BLaER1 (cell line): ENCODE data around the gene CTRL.

Source experiments
- H3K27ac ChIP-seq: shearing (Covaris generic); formaldehyde crosslinking; 2 replicates; pipeline ENCODE4 v1.8.1; 2022
- H3K27me3 ChIP-seq: shearing (Covaris generic); formaldehyde crosslinking; 2 replicates; pipeline ENCODE4 v1.8.1; 2022
- H3K36me3 ChIP-seq: shearing (Covaris generic); formaldehyde crosslinking; 2 replicates; pipeline ENCODE4 v1.8.1; 2022
- H3K4me1 ChIP-seq: shearing (Covaris generic); formaldehyde crosslinking; 2 replicates; pipeline ENCODE4 v1.8.1; 2022
- H3K4me2 ChIP-seq: shearing (Covaris generic); formaldehyde crosslinking; 2 replicates; pipeline ENCODE4 v1.8.1; 2022
- H3K4me3 ChIP-seq: shearing (Covaris generic); formaldehyde crosslinking; 2 replicates; pipeline ENCODE4 v1.8.1; 2022
- H3K9ac ChIP-seq: shearing (Covaris generic); formaldehyde crosslinking; 2 replicates; pipeline ENCODE4 v1.8.1; 2022
- H3K9me3 ChIP-seq: shearing (Covaris generic); formaldehyde crosslinking; 2 replicates; pipeline ENCODE4 v1.8.1; 2022
- H4K20me1 ChIP-seq: shearing (Covaris generic); formaldehyde crosslinking; 2 replicates; pipeline ENCODE4 v1.8.1; 2022
- Cebpa-rat ChIP-seq: shearing (Covaris generic); IDR thresholded peaks from 2 replicates; pipeline ENCODE4 v1.8.1; 2022

CTRL gene

GRCh38 chr16:67963662-67964321 lies 32.1 kb upstream of the CTRL start:
- H3K4me1 ChIP-seq, result peaks cover 51% of the 10 kb centered on the region
- H4K20me1 ChIP-seq, result peaks cover 36% of the 10 kb centered on the region; the same call in 1 of the 2 replicates
- H3K4me2 ChIP-seq, result no peak overlapping the region
- no peak overlapping the region for H3K9ac ChIP-seq
- no peaks in the 10 kb centered on the region for H3K9me3 ChIP-seq
- no peaks in the 10 kb centered on the region for H3K27me3 ChIP-seq
- peaks cover 52% of the 10 kb centered on the region for H3K36me3 ChIP-seq
- no peak overlapping the region for H3K27ac ChIP-seq
- no peak for TF ChIP-seq Cebpa-rat
- H3K4me3 ChIP-seq, result no peak overlapping the region

DNA sequence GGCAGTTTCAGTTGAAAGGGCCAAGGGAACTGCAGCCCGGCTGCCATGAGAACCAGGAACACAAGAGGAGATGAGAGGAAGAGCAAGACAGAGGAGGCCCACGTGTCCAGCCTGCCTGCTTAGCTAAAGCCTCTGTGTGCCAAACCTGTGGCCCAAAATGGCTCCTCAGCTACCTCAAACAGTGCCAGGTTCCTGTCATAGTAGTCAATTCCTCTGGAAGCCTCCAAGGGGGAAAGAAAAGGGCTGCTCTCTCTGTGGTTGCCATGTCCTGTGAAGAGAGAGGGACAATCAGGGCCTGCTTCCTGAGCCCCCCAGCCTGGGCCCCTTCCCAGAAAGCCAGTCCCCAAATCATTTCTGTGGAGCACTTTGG lies 31.6 kb upstream of the CTRL start:
- Histone ChIP-seq H3K4me1 (peaks cover 49% of the 10 kb centered on the region), H3K4me3 (no peak overlapping the region), H3K27ac (no peak overlapping the region), H3K36me3 (peaks cover 57% of the 10 kb centered on the region), H3K9me3 (no peaks in the 10 kb centered on the region), H3K27me3 (no peaks in the 10 kb centered on the region), H3K9ac (no peak overlapping the region), H3K4me2 (no peak overlapping the region), H4K20me1 (peaks cover 36% of the 10 kb centered on the region; the same call in 1 of the 2 replicates)
- no peak for TF ChIP-seq Cebpa-rat

DNA sequence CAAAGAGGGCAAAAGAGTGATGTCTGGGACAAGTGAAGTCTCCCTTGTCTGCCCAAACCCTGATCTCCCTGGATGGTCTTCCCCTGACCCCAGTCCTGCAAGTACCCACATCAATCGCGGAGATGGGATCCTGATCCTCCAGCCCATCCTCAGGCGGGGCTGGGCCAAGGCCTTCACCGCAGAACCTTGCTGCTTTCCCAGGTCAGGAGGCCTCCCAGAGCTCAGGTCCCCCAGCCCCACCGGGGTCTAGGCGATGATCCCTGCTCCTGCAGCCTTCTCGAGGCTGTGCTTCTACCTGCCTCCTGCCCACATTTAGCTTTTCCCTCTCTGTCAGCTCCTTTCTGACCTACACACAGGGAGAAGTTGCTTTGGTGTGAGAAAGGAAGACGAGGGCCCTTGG lies 30.5 kb upstream of the CTRL start:
- no peak for TF ChIP-seq Cebpa-rat
- peaks cover 64% of the 10 kb centered on the region for H3K36me3 ChIP-seq
- no peak overlapping the region for H3K4me3 ChIP-seq
- H4K20me1 ChIP-seq, result peaks cover 30% of the 10 kb centered on the region; the same call in 1 of the 2 replicates
- no peak overlapping the region for H3K27ac ChIP-seq
- no peak overlapping the region for H3K4me2 ChIP-seq
- no peaks in the 10 kb centered on the region for H3K9me3 ChIP-seq
- no peaks in the 10 kb centered on the region for H3K27me3 ChIP-seq
- H3K9ac ChIP-seq, result no peak overlapping the region
- peaks cover 41% of the 10 kb centered on the region for H3K4me1 ChIP-seq

DNA sequence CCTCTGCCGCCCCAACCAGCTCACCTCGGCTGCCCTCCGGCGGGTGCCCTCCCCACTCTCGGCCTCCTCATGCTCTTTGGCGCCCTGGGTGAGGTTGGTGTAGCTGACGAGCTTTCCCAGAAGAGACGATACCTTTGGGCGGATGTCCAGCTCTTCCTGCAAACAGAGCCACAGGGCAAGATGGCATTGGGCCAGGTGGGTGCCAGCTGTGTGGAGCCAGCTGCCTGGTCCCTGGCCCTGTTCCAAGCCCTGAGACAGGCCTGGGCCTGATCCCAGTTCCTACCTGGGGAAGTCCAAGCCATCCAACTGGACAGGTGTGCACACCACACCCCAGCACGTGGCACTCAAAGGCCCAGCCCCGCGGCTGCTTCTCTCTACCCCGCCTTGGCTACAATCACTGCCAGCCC lies 29.9 kb upstream of the CTRL start:
- H3K9ac ChIP-seq, result no peak overlapping the region
- no peak overlapping the region for H3K27ac ChIP-seq
- no peak overlapping the region for H3K4me3 ChIP-seq
- no peak overlapping the region for H3K4me2 ChIP-seq
- H3K27me3 ChIP-seq, result no peaks in the 10 kb centered on the region
- peaks cover 35% of the 10 kb centered on the region for H3K4me1 ChIP-seq
- H3K36me3 ChIP-seq, result peaks cover 64% of the 10 kb centered on the region
- H3K9me3 ChIP-seq, result no peaks in the 10 kb centered on the region
- TF ChIP-seq Cebpa-rat, result no peak
- peaks cover 24% of the 10 kb centered on the region; the same call in 1 of the 2 replicates for H4K20me1 ChIP-seq

DNA sequence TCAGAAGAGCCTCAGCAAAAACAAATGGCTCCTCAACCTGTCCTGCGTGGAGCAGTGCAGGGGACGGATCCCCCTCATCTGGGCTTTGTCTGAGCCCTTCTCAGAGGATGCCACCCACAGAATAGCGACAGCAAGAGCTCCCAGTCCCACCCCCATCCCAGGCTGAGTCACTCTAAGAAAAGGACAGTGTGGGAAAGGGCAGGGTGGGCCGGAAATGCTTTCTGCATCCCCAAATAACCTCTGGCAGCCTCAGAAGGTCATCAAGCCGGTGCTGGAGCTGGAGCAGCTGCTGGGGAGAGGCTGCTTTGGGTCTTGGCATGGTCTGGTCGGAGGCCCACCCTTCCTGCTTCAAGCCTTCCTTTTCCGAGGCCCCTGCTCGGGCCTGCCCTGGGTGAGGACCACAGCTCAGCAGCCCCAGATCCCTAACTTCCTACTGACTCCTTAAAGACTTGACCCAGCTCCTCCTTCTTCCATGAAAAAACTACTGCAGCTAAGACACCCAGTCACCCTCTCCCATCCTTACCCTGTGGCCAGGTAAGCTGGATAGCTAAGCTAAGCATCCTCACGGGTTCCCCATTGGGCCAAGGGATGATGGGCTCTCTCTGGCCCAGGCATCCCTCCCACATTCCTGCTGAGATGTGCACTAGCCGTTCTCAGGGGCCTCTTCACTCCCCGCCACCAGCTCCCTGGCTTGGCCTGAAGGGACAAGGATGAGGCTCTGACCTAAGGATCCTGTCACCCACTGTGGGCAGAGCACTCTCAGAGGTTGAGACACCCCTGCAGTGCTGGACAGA lies 28.1 kb upstream of the CTRL start:
- Histone ChIP-seq H3K27ac (no peak overlapping the region), H4K20me1 (peaks cover 6% of the 10 kb centered on the region; the same call in 1 of the 2 replicates), H3K36me3 (peaks cover 70% of the 10 kb centered on the region), H3K4me2 (no peak overlapping the region), H3K9me3 (no peaks in the 10 kb centered on the region), H3K9ac (no peak overlapping the region), H3K4me1 (peaks cover 17% of the 10 kb centered on the region), H3K27me3 (no peaks in the 10 kb centered on the region), H3K4me3 (no peak overlapping the region)
- no peak for TF ChIP-seq Cebpa-rat

DNA sequence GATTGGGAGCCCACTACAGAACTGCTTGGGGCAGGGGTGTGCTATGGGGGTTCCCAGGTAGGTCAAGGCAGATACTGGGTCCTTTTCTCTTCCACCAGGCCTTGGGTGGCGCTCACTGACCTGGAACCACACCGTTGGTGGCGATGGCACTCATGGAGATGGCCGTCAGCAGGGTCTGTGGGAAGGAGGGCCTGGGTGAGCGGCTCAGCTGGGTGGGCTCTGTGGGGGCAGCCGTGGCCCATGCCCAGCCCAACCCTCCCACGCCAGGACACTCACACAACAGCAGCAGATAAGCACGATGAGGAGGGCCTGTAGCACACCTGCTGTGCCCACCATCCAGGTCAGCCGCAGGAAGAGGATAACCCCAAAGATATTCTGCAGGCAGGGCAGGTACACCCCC lies 26.0 kb upstream of the CTRL start:
- H3K27me3 ChIP-seq, result no peaks in the 10 kb centered on the region
- no peak overlapping the region for H3K9ac ChIP-seq
- no peak overlapping the region for H3K4me3 ChIP-seq
- peaks cover 68% of the 10 kb centered on the region for H3K36me3 ChIP-seq
- H4K20me1 ChIP-seq, result no peaks in the 10 kb centered on the region
- TF ChIP-seq Cebpa-rat, result no peak
- no peak overlapping the region for H3K27ac ChIP-seq
- H3K4me2 ChIP-seq, result no peak overlapping the region
- no peaks in the 10 kb centered on the region for H3K9me3 ChIP-seq
- peaks cover 17% of the 10 kb centered on the region for H3K4me1 ChIP-seq

GRCh38 chr16:67954421-67955196 lies 22.9 kb upstream of the CTRL start:
- peaks cover 9% of the 10 kb centered on the region for H3K4me1 ChIP-seq

GRCh38 chr16:67953641-67954375 lies 22.1 kb upstream of the CTRL start:
- Histone ChIP-seq H3K9me3 (no peaks in the 10 kb centered on the region), H3K9ac (no peak overlapping the region), H4K20me1 (no peaks in the 10 kb centered on the region), H3K27me3 (no peaks in the 10 kb centered on the region), H3K4me2 (no peak overlapping the region), H3K4me1 (peaks cover 9% of the 10 kb centered on the region), H3K27ac (no peak overlapping the region), H3K4me3 (no peak overlapping the region), H3K36me3 (peaks cover 62% of the 10 kb centered on the region)
- no peak for TF ChIP-seq Cebpa-rat

More at GRCh38 chr16:67954421-67955196, 22.9 kb upstream of the CTRL start:
- peaks cover 65% of the 10 kb centered on the region for H3K36me3 ChIP-seq
- H3K27me3 ChIP-seq, result no peaks in the 10 kb centered on the region
- no peak overlapping the region for H3K4me2 ChIP-seq
- no peak overlapping the region for H3K9ac ChIP-seq
- no peak overlapping the region for H3K27ac ChIP-seq
- no peak for TF ChIP-seq Cebpa-rat
- H3K4me3 ChIP-seq, result no peak overlapping the region
- no peaks in the 10 kb centered on the region for H4K20me1 ChIP-seq
- no peaks in the 10 kb centered on the region for H3K9me3 ChIP-seq

- no peaks in the 10 kb centered on the region for H3K27me3 ChIP-seq
- no peak overlapping the region for H3K9ac ChIP-seq
- no peak overlapping the region for H3K27ac ChIP-seq
- no peak overlapping the region for H3K4me2 ChIP-seq
- TF ChIP-seq Cebpa-rat, result no peak
- H4K20me1 ChIP-seq, result no peaks in the 10 kb centered on the region
- H3K9me3 ChIP-seq, result no peaks in the 10 kb centered on the region
- H3K4me3 ChIP-seq, result no peak overlapping the region
- peaks cover 15% of the 10 kb centered on the region for H3K4me1 ChIP-seq
- H3K36me3 ChIP-seq, result peaks cover 73% of the 10 kb centered on the region
These were observed 19.8 kb upstream of the CTRL start for GRCh38 chr16:67951485-67951884.
